ENCODE measurements around the gene MPV17. TPM values are rescaled to one million over a fixed set of nuclear protein-coding genes. Genes with fewer than 3 reads are reported as not detected.

The MPV17 gene
- total RNA-seq, 2 donors from 2014 or later, result 56.7 to 64.3 TPM

DNA sequence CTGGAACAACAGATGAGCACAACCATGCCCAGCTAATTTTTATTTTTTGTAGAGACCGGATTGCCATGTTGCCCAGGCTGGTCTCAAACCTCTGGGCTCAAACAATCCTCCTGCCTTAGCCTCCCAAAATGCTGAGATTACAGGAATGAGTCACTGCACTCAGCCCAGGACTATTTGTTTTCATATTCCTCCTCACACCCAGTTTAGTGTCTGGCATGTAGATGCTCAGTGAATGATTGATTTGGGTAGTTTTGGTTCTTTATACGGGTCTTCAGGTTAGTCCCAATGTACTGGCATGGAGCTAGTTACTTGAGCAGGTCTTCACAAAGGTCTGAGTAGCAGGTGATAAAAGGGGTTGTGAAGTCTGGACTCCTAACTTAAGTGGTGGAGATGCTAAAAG, 41.0 kb upstream of the MPV17 start:
- ATAC-seq, result no peak
- TF ChIP-seq CTCF (IDR thresholded peaks at IDR 0.05) (no peak), POLR2A (IDR thresholded peaks at IDR 0.05) (no peak)
- intact Hi-C loops (cut with DNase I), result no loop called here
- no peak for DNase-seq
- WGBS, 2 donors, result 59 to 66% methylated on average over 2 of the region's 2 CpGs
- peaks cover 0 to 32% of the 10 kb centered on the region in 2 donors for H3K36me3 ChIP-seq (replicated peaks in 1 of 2; ENCODE audit: insufficient read depth in 1 of 2, low read depth in 2 of 2)
- peaks cover 6% of the 10 kb centered on the region for H3K4me1 ChIP-seq
- H3K4me3 ChIP-seq, result no peak overlapping the region
- no peaks in the 10 kb centered on the region for H3K27me3 ChIP-seq
- H3K9me3 ChIP-seq, result no peaks in the 10 kb centered on the region
- H3K27ac ChIP-seq, result no peak overlapping the region

DNA sequence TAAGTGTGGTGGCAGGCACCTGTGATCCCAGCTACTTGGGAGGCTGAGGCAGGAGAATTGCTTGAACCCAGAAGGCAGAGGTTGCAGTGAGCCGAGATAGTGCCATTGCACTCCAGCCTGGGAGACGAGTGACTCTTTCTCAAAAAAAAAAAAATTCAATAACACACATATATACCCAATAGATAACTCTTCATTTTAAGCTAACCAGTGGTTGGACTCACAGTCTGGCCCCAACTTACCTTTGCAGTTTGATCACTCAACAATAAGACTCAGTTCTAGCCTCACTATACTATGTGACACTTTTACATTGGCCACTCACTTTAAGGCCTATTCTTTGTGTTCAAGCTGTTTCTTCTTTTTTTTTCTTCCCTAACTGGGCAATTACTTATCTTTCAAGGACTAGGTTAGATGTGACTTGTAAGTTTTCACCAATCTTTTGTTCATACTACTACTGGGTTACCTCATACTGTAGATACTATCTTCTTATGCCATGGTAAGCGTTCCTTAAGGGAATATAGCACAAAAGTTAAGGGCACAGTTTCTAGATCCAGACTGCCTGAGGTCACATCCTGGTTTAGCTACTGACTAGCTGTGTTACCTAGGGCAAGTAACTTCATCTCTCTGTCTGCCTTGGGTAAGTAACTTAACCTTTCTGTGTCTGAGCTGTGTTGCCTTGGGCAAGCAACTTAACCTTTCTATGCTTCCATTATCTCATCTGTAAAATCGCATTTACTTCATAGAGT, 40.0 kb upstream of the MPV17 start:
- Histone ChIP-seq H3K27ac (no peak overlapping the region), H3K4me3 (no peak overlapping the region), H3K27me3 (no peaks in the 10 kb centered on the region), H3K9me3 (no peaks in the 10 kb centered on the region), H3K4me1 (peaks cover 8% of the 10 kb centered on the region), H3K36me3 (replicated peaks in 1 of 2; ENCODE audit: insufficient read depth in 1 of 2, low read depth in 2 of 2) (peaks cover 0 to 28% of the 10 kb centered on the region in 2 donors)
- intact Hi-C loops (cut with DNase I), result no loop called here
- ATAC-seq, result no peak
- 84 to 87% methylated on average over 4 of the region's 4 CpGs for WGBS, 2 donors
- no peak for DNase-seq
- TF ChIP-seq CTCF (IDR thresholded peaks at IDR 0.05), result no peak
- peak in 1 of 3 donors; percentile 5 for TF ChIP-seq POLR2A (IDR thresholded peaks at IDR 0.05)

DNA sequence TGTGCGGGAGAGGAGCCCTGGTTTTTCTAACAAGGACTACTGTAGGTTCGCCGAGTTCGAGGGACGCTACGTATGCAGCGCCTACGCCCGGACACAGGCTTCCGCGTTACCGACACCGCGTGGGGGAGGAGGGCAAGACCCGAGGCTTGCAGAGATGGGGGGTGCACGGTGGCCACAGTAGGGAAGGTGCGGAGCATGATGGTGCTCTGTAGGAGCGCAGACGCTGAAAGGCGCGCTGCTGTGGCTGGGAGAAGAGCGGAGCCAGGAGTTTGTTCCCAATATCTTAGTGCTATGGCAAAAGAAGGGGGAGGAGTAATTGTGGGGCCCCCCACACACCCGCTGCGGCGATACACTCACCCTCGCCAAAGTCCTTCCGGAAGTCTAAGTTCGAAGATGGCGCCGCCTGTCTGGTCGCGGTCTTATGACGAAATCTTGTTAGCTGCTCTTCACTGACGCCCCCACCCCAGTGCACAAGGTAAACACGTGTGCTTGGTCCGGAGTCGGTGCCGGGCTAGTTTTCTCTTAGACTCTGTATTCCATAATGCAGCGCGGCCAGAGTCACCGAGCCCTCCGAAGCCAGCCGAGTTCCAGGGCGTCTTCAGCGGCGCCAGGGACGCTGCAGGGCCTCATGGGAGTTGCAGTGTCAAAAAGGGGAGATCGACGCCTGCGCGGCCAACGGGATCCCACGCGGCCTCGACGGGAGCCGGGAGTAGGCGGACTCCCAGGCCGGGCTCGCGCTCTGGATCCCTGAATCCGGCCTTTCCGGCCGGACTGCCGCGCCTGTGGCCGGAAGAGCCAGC, 33.7 kb upstream of the MPV17 start, which contains the start of gene GTF3C2:
TSS of gene GTF3C2 (minus strand) at position 383 of the 800 bp plus-strand sequence. CDS start 13,210 bp downstream, outside the sequence.
- no peaks in the 10 kb centered on the region for H3K36me3 ChIP-seq (replicated peaks in 1 of 2; ENCODE audit: insufficient read depth in 1 of 2, low read depth in 2 of 2)
- ATAC-seq (peak; percentile 97), DNase-seq (peak; percentile 95 to 97 (median 96))
- TF ChIP-seq CTCF (IDR thresholded peaks at IDR 0.05), result peak in 3 of 7 experiments; percentile 27 to 36 (median 29)
- TF ChIP-seq POLR2A (IDR thresholded peaks at IDR 0.05), result no peak
- H3K4me3 ChIP-seq, result peak within 1 kb of the TSS; percentile 72 to 80
- peaks cover 38% of the 10 kb centered on the region for H3K4me1 ChIP-seq
- peak within 1 kb of the TSS; percentile 75 to 93 (median 88) for H3K27ac ChIP-seq
- H3K27me3 ChIP-seq, result no peaks in the 10 kb centered on the region
- WGBS, 2 donors, result 0 to 1% methylated on average over 24 to 67 of the region's 67 CpGs
- intact Hi-C loops (cut with DNase I), result no loop called here
- no peaks in the 10 kb centered on the region for H3K9me3 ChIP-seq

DNA sequence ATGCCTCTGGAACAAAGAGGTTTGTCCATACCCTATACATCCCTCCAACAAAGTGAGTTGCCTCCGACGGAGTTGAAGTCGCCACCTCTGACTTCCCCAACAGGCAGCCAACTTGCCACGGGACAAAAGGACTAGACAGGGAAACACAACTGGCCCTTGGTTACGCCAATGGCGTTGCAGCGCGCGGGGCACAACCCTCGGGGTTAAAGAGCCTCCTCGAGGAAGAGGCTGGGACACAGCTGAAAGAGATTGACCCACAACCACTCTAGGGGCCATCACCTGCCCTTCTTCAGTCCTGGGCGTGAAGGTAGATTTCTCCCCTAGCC, 33.1 kb upstream of the MPV17 start:
- 0 to 1% methylated on average over 11 of the region's 12 CpGs for WGBS, 2 donors
- peak overlapping the region; percentile 75 to 93 (median 88) for H3K27ac ChIP-seq
- no peaks in the 10 kb centered on the region for H3K36me3 ChIP-seq (replicated peaks in 1 of 2; ENCODE audit: insufficient read depth in 1 of 2, low read depth in 2 of 2)
- peak in 3 of 4 donors; percentile 35 to 60 (median 45) for DNase-seq
- H3K9me3 ChIP-seq, result no peaks in the 10 kb centered on the region
- peak; percentile 5 for ATAC-seq
- H3K4me1 ChIP-seq, result peaks cover 38% of the 10 kb centered on the region
- no peak for TF ChIP-seq POLR2A (IDR thresholded peaks at IDR 0.05)
- TF ChIP-seq CTCF (IDR thresholded peaks at IDR 0.05), result no peak
- intact Hi-C loops (cut with DNase I), result no loop called here
- H3K27me3 ChIP-seq, result no peaks in the 10 kb centered on the region
- peak overlapping the region; percentile 72 to 80 for H3K4me3 ChIP-seq

Data from body of pancreas (tissue), 4 donors.